OCI-M2 (cell line): ENCODE data around the gene ANKS1A.
"Not testable (repeated sequence)": the region's sequence is repeated elsewhere in the genome, so short reads cannot be mapped to it uniquely, and the experiment has no call there.

ENCODE experiments used
- DNase-seq: peaks from one replicate; lab custom pipeline; 2025; ENCODE audit not compliant: unreplicated experiment; lab: John Stamatoyannopoulos, UW

Gene ANKS1A

DNA sequence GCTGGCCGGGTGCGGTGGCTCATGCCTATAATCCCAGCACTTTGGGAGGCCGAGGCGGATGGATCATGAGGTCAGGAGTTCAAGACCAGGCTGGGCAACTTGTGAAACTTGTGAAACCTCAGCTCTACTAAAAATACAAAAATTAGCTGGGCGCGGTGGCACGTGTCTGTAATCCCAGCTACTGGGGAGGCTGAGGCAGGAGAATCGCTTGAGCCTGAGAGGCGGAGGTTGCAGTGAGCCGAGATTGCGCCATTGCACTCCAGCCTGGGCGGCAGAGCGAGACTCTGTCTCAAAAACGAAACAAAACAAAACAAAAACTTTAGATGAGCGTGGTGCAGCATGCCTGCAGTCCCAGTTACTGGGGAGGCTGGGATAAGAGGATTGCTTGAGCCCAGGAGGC lies 3.2 kb upstream of the ANKS1A start:
- not testable (repeated sequence) for DNase-seq

DNA sequence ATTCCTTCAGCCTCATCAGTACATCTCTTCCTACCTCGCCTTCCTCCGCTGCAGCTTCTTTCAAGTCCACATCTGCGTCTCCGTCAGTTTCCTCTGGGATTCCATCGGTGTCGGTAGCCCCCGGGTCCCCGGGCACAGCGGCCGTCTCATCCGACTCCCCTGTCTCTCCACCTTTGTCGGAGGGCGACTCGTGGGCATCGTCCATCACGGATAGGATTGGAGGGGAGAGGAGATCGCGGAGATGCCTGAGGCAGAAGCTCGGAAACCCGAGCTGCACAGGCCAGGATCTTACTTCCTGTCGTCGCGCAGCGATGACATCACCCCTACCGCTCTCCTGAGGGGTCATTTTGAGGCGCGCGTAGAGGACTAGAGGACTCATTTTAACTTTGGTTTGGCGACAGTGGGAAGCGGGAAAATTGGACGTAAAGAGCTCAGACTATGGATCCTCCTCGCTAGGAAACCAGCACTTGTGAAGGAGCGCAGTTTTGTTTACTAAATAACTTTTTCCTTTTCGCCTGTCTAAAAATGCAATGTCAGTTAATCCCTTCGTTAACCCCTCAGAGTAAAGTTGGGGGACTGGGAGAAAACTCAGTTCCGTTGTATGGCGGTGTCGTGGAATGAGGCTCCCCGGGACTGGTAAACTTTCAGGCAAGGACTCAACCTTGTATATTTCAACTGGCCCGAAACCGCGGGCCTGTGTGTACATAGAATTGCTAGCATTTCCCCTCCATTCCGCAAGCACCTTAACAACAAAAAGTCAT lies 1.1 kb upstream of the ANKS1A start, which contains the start of gene TAF11:
Gene TAF11 (minus strand): TSS at position 290 of the 761 bp plus-strand sequence. CDS start 85 bp downstream, at position 205.
- peak; percentile 86 for DNase-seq

GRCh38 chr6:34888514-34888856 lies 570 bp upstream of the ANKS1A start:
- DNase-seq = no peak

GRCh38 chr6:34890533-34890925 lies 1.5 kb downstream of the ANKS1A start:
- no peak for DNase-seq

GRCh38 chr6:34891296-34891695 lies 2.2 kb downstream of the ANKS1A start:
- DNase-seq = no peak

GRCh38 chr6:34894693-34895092 lies 5.6 kb downstream of the ANKS1A start:
- no peak for DNase-seq

DNA sequence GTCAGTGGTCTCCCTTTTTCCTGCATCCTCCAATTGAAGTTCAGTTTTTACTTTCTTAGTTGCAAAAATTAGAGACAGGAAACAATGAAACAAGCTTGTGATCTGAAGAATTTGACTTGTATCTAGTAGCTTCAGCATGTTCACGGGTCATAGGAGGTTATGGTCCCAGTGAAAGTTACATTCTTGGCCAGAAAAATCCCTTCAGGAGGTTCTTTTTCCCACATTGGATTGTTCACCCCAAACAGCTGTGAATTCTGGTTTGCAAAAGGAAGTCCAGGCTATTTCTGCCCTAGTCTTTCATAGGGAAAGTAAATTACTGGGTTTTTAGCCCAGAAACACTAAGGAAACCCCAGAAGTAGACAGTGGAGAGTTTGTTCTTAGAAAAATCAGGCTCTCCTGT lies 8.1 kb downstream of the ANKS1A start:
- DNase-seq = no peak

DNA sequence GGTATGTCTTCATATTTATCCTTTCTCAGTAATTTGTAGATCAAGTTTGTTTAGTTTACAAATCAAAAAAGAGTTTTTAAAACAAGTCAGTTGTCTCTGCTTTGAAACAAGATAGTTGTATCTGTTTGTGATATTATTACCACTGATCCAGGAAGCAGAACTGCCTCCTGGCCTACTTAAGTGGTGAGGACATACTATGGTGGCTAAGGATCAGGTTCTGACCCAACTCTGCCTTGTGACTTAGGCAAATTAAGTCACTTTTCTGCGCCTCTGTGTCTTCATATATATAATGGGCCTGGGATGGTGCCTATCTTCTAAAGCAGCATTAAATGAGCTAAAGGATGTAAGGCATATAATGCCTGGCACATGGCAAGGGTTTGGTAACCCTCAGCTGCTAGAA lies 8.7 kb downstream of the ANKS1A start:
- DNase-seq = no peak

GRCh38 chr6:34899748-34900147 lies 10.7 kb downstream of the ANKS1A start:
- DNase-seq = not testable (repeated sequence)

DNA sequence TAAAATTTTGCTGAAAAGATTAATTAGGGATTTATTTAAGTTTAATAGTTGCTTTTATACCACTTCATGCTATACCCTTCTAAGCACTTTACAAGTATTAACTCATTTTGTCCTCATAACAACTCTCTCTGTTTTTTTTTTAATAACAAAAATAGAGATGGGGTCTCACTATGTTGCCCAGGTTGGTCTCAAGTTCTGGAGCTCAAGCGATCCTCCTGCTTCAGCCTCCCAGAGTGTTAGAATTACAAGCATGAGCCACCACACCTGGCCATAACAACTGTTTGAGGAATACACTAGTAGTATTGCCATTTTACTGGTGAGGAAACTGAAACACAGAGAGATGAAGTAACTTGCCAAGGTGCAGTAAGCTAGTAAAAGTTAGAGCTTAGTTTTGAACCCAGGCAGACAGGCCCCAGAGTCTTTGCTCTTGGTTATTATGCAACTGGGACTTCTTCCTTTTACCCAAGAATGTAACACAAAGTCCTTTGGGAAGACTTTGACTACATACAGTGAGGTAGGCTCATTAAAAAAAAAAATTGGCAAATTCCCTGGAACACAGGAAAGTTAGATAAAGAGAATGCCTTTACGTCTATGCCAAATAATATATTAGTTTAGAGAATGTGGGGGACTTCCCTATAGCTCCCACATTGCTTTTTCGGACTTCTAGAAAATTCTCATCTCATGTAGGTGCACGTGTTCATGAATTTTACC lies 11.4 kb downstream of the ANKS1A start:
- no peak for DNase-seq

DNA sequence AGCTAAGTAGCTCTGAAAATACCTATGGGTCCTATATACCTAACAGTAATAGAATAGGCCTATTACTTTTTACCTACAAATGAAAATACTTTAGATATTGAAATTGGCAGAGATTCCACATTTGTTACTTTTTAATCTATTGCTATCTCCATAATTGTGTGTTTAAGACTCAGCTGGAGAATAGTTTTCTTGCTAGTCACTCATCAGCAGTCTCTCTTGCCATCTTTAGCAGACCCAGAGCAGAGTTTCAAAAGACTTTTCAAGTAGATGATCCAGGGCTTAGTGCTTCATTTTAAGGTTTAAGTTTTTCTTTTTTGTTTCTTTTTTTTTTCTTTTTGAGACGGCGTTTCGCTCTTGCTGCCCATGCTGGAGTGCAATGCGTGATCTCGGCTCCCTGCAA lies 12.9 kb downstream of the ANKS1A start:
- DNase-seq = no peak

DNA sequence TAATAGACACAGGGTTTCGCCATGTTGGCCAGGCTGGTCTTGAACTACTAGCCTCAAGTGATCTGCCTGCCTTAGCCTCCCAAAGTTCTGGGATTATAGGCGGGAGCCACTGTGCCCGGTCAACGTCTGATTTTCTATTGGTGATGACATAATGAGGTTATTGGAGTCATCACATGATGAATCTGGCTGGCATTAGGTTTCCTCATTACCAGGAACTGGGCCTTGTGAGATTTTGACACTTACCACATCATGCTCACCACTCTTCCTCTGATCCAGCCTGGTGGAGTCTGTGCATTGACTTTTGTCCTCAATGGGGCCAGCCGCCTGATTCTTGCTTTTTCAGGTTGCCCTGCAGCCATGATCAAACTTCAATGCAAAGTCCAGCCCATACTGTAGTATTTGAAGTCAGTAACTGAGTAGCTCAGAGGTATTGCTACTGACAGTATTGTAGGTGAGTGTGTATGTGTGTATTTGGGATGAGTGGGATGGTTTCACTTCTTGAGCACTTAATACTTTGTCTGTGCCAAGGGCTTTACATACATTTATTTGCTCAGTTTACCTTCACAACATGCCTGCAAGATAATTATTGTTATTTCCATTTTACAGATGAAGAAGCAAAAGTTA lies 16.0 kb downstream of the ANKS1A start:
- DNase-seq = no peak

DNA sequence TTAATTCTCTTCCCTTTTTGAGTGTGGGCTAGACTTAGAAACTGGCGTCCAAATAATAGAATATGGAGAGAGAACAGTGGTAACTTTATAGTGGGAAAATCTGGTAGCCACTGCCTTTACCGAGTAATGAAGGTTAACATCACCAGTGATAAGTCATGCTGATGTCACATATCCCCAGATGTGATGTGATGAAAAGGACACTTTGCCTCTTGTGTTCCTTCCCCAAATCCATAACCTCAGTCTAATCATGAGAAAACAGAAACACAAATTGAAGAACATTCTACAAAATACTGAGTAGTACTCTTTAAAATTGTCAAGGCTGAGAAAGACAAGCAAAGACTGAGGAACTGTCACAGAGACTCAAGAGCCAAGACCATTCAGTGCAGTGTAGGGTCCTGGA lies 17.8 kb downstream of the ANKS1A start:
- DNase-seq = no peak

- DNase-seq = no peak
Observed at GRCh38 chr6:34908194-34908593, 19.1 kb downstream of the ANKS1A start.

- no peak for DNase-seq
Observed at GRCh38 chr6:34909320-34909883, 20.3 kb downstream of the ANKS1A start.

DNA sequence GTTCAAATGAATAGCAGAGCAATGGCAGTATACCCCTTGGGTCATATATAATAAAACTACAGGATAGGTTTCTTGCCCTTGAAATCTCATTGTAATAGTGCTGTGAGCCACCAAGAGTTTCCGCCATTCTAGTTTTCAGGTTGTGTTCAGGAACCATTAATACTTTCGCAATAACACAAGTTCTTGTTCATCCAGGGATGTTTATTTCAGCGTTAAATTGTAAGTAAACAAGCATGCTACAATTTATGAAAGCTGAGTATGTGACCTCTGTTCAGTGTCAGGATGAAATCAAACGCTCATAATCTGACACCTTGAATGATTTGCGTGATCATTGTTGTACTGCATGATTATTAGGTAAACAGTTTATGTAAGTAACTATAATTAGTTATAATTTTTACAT lies 22.8 kb downstream of the ANKS1A start:
- no peak for DNase-seq

DNA sequence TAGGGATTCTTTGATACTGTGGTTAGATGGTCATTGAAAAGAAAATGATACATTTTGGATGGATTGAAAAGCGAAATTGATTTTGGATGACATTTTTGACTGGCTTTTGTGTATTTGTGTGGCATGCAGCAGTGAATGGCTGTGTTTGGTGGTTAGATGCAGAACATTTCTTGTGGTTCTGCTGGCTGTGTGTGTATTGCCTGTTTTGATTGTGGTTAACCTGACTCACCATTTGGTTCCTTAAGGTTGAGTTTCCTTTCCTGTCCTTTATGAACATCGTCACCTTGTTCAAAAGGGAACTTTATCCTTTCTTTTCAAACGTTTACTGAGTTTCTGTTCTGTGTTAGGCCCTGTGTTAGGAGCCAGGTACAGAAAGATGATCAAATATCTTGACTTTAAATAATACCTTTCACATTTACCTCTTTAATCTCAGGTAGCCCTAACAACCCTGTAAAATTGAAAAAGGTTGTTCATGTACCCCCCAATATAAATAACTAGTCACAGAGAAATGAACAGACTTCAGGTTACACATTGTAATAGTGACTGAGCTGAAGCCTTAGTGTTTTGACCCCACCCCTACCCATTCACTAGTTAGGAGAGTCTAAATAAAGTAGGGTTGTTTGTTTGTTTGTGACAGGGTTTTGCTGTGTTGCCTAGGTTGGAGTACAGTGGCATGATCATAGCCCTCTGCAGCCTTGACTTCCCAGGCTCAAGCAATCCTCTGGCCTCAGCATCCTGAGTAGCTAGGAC lies 23.8 kb downstream of the ANKS1A start:
- DNase-seq = no peak

DNA sequence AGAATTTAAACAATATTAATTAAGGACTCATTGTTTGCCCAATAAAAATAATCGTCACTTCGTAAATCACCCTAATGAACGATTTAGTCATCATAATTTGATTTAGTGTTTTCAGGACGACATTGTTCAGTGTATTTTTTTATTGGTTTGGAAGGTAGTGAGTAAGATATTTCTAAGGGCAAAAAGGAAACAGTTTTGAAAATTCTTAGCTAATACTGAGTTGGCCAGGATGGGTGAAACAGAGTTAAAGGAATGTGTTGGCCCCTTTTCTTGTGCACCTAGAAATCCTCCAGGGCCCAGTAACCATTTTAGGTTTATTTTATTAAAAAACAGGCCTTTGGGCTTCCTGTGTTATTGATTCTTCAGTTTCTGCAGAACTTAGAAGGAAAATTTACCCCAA lies 25.3 kb downstream of the ANKS1A start:
- no peak for DNase-seq

DNA sequence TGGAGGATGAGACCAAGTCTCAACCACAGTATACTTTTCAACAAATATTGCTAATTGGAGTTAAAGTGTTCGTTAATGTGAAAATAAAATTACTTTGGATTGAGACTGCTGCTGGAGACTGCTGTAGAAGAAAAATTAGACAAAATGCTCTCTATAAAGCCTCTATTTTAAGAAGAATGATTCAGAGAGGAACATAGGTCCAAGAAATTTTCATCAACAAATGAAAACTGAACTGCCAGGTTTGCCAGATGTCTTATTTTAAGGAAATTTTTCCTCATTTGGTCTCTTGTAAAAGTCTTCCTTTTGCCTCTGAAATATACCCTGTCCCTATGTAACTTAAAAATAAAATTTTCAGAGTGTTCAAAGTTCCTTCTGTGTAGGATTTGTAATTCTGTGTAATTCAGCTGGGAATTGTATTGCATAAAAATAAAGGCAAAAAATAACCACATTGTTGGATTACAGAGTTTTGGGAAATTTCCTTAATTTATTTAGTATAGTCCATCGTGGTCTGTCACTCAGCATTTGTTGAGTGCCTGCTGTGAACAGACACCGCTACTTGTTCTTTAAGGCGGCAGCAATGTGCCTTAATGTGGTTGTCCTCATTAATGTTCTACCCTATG lies 27.4 kb downstream of the ANKS1A start:
- no peak for DNase-seq

- no peak for DNase-seq
Observed at GRCh38 chr6:34917626-34918285, 28.7 kb downstream of the ANKS1A start.
